GM23338 (cell line): ENCODE data around the gene COX5B.

ENCODE experiments used
- EZH2 ChIP-seq: fragments of 200-600 bp; sonication (generic); IDR thresholded peaks from one replicate; pipeline ENCODE4 v1.8.0; 2017; ENCODE audit warnings: antibody characterized with exemption, mild to moderate bottlenecking, low read depth; ENCODE audit not compliant: unreplicated experiment
- EZH2phosphoT487 ChIP-seq: fragments of 200-600 bp; sonication (generic); IDR thresholded peaks from one replicate; pipeline ENCODE4 v1.8.1; 2018; ENCODE audit warnings: antibody characterized with exemption; ENCODE audit not compliant: unreplicated experiment
- TF ChIP-seq, protein P1 (sequence below), 2 experiments: fragments of 200-600 bp in 1 of 2; sonication (generic) in 1 of 2; conservative IDR thresholded peaks; 2 replicates each; pipeline versions ENCODE4 v1.5.1 to v1.6.1; 2016 to 2017; ENCODE audit warnings: antibody characterized with exemption in 2 of 2, low read depth in 2 of 2, mild to moderate bottlenecking in 2 of 2, moderate library complexity in 1 of 2

DNA sequence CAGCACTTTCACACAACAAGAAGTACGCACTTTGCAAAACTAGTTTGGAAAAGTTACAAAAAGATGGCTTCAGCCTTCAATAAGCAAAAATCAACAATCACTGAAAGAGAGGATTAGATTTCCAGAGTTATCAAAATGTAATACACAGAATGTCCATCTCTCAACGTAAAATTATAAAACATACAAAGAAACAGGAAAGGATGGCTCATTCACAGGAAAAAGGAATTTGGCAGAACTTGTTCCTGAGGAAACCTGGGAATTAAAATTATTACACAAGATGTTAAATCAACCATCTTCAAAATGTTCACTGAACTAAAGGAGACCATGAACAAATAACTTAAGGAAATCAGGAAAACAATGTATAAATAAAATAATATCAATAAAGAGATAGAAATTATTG, 31.6 kb downstream of the COX5B start:
- TF ChIP-seq, protein P1, sequence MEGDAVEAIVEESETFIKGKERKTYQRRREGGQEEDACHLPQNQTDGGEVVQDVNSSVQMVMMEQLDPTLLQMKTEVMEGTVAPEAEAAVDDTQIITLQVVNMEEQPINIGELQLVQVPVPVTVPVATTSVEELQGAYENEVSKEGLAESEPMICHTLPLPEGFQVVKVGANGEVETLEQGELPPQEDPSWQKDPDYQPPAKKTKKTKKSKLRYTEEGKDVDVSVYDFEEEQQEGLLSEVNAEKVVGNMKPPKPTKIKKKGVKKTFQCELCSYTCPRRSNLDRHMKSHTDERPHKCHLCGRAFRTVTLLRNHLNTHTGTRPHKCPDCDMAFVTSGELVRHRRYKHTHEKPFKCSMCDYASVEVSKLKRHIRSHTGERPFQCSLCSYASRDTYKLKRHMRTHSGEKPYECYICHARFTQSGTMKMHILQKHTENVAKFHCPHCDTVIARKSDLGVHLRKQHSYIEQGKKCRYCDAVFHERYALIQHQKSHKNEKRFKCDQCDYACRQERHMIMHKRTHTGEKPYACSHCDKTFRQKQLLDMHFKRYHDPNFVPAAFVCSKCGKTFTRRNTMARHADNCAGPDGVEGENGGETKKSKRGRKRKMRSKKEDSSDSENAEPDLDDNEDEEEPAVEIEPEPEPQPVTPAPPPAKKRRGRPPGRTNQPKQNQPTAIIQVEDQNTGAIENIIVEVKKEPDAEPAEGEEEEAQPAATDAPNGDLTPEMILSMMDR (conservative IDR thresholded peaks at IDR 0.05; ENCODE audit: low read depth in 2 of 2), result no peak
- TF ChIP-seq EZH2 (no peak), EZH2phosphoT487 (no peak)
